Caki2 (cell line): Measurements from ENCODE around the gene GID8. TPM values are rescaled to one million over a fixed set of nuclear protein-coding genes. Genes with fewer than 3 reads are reported as not detected.
"Not testable (repeated sequence)": the region's sequence is repeated elsewhere in the genome, so short reads cannot be mapped to it uniquely, and the experiment has no call there.

Experiments
- DNase-seq: peaks from one replicate; pipeline ENCODE4 v3.0.0-alpha.2; 2015; ENCODE audit warnings: low read depth
- in situ Hi-C: cut with HindIII; loops from 2 replicates; pipeline ENCODE4 v1.10.0; 2016; ENCODE audit warnings: low sequenced_read_pairs, low pct_unique_long_range_greater_than_20kb, mixed read lengths
- total RNA-seq: library from RNA; depleted of rRNA; stranded (reverse); fragments of >200 nt; shearing (Covaris generic); gene quantifications from 2 replicates; pipeline ENCODE4 v1.2.3, GENCODE V29; 2014; ENCODE audit warnings: low replicate concordance

Gene GID8
- total RNA-seq, 1 experiment from 2014 or later = 39.4 TPM

GRCh38 chr20:62951143-62951895 lies 13.4 kb downstream of the GID8 start:
- in situ Hi-C loops = no loop called here
- no peak for DNase-seq

DNA sequence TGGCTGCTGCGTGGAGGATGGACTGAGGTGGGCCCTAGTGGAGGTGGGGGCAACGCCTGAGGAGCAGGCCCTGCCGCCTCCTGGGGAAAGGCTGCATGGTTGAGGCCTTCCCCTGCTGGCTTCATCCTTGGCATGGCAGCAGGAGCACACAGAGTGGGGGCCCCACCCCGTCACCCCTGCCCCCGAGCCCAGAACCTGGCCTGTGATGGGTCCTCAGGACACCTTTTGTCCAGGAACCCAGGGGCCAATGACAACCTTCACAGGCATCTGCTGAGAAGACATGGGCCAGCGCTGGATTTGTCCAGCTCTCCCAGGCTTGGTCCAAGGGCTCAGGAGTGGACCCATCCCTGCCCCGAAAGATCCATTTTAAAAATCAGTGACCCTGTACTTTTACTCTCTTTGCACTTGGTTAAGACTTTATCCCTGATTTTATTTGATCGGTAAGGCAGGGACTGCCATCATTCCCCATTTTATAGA lies 14.0 kb downstream of the GID8 start:
- DNase-seq = no peak
- in situ Hi-C loops = no loop called here

DNA sequence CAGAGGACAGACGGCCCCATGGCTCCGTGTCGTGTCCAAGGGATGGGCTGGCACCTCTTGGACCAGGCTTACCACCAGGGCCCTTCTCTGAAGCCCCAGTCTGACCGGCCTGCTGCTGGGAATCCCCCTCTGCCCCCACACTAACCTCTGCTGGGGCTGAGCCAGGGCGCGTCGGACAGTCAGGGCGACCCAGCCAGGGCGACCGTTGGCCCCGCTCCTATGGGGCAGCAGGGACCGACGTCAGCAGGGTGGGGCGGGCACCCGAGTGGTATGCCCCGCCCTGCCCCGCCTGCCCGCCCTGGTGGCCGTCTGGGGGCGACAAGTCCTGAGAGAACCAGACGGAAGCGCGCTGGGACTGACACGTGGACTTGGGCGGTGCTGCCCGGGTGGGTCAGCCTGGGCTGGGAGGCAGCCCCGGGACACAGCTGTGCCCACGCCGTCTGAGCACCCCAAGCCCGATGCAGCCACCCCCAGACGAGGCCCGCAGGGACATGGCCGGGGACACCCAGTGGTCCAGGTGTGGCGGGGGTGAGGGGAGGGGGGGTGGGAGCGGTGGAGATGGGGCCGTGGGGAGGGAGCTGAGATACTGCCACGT lies 14.5 kb downstream of the GID8 start, which contains the start of gene SLC17A9:
Gene SLC17A9 (plus strand): TSS at position 337 of the 595 bp plus-strand sequence. CDS start 122 bp downstream, at position 459.
- peak; percentile 68 for DNase-seq

DNA sequence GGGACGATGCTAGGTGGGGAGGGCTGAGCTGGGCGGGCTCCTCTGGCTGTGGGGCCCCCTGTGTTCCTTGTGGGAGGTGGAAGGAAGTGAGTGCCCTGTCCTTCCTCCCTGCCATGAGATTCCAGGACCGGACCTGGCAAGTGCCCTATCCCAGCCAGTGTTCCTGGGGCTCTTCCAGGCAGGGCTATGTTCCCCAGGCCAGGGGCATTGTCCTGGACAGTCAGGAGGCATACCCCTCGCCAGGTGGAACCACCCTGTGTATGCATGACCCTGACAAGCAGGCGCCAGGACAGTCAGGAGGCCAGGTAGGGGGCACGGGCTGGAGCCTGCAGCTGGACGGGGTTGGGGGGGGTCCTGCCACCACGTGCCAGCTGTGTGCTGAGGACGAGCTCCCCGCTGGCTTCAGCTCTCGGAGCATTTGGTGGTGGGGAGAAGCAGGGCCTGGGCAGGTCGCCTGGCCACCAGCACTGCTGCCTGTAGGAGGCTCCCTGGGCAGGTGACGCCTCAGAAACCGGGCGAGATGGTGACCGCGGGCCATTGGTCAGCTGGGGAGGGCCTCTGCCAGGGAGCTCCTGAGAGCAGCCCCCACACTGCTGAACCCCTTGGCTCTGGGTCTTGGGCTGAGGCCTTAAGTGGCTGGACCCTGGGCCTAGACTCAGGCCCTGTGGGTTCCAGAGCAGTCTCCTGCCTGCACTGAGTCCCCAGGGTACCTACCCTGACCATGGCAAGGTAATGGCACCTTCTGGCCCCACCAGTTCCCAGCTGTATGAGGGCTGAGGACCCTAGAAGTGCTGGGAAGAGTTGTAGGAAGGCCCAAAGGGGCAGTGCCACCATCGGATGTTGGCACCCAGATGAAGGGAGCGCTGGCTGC lies 15.3 kb downstream of the GID8 start:
- in situ Hi-C loops = no loop called here
- DNase-seq = no peak

More for the DNA sequence above, 14.5 kb downstream of the GID8 start, which contains the start of gene SLC17A9:
- in situ Hi-C loops = no loop called here

- in situ Hi-C loops = no loop called here
- DNase-seq = no peak
Measured at GRCh38 chr20:62953839-62954703, 16.1 kb downstream of the GID8 start.

GRCh38 chr20:62955519-62956386 lies 17.8 kb downstream of the GID8 start:
- in situ Hi-C loops = no loop called here
- no peak for DNase-seq

DNA sequence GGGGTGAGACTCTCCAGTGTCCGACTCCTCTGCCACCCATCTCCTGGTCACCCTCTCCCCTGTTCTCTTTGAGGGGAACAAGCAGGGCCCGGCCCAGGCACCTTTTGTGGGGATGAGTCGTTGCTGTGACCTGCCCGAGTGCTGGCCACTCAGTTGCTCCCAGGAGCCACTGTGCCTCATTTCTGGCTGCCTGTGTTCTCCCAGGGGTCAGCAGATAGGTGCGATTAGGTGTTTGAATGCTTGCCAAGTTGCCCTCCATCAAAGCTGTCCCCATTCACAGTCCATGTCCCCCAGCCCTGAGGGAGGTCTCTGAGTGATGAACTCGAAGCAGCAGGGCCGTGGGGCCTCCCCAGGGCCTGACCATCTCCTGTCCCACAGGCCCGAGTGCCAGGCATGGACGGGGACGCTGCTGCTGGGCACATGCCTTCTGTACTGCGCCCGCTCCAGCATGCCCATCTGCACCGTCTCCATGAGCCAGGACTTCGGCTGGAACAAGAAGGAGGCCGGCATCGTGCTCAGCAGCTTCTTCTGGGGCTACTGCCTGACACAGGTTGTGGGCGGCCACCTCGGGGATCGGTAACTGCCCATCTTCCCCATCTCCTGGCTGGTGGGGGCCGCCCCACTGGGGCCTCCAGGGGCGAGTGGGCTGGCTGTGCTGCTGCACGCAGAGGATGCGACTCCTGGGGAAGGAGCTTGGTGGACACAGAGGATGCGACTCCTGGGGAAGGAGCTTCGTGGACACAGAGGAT lies 18.6 kb downstream of the GID8 start:
- in situ Hi-C loops = no loop called here
- DNase-seq = no peak

DNA sequence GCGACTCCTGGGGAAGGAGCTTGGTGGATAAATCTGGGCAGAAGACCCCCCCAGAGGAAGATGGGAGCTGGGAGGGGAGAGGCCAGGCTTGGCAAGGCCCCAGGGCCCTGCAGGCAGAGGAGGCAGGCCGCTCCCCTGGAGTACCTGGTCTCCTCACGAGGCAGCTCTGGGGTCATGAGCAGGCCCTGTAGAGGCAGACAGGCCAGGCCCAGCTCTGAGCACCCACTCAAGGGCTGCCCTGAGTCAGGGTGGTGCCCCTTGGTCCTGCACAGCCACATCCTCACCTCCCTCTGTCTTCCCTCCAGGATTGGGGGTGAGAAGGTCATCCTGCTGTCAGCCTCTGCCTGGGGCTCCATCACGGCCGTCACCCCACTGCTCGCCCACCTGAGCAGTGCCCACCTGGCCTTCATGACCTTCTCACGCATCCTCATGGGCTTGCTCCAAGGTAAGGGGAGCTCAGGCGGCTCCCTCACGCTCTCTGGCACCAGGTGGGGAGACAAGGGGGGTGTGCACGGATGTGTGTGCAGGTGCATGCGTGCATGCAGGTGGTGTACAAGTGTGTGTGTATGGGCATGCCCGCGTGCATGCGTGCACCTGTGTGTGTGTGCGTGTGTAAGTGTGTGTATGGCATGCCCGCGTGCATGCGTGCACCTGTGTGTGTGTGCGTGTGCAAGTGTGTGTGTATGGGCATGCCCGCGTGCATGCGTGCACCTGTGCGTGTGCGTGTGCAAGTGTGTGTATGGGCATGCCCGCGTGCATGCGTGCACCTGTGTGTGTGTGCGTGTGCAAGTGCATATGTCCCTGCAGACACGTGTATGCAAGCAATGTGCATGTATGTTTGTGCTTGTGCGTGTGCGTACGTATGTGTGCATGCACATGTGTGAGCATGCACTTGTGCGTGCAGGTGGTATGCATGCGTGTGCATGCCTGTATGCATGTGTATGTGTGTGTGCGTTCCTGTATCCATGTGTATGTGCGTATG lies 19.5 kb downstream of the GID8 start:
- in situ Hi-C loops = no loop called here
- DNase-seq = no peak

DNA sequence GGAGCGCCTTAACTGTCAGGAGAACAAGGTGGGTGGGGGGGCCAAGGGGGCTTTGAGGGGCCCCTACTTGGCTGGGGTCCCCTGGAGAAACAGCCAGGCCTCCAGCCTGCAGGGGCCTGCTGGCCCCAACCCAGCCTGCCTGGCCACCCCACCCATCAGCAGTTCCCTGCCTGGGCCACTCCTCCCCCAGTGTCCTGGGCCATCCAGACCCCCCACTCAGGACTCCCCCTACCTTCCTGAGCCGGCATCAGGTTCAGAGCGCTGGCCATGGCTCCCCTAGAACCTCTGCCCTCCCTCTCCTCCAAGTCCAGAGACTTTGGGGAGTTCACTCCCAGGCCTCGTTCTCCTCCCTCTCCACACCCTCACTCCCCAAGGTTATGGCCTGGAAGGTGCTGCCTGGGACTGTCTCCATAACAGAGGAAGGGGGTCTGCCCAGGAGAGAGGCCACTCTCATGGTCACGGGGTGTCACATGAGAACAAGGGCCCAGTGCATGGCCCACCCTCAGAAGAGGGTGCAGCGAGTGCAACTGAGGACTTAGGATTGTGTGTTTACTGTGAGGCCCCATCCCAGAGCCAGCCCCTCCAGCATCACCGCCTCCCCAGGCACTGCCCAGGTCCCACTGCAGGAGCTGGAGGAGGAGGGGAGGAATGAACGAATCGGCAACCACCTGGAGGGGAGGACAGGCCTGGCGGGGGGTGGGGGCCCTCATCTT lies 20.6 kb downstream of the GID8 start:
- in situ Hi-C loops = no loop called here
- no peak for DNase-seq

DNA sequence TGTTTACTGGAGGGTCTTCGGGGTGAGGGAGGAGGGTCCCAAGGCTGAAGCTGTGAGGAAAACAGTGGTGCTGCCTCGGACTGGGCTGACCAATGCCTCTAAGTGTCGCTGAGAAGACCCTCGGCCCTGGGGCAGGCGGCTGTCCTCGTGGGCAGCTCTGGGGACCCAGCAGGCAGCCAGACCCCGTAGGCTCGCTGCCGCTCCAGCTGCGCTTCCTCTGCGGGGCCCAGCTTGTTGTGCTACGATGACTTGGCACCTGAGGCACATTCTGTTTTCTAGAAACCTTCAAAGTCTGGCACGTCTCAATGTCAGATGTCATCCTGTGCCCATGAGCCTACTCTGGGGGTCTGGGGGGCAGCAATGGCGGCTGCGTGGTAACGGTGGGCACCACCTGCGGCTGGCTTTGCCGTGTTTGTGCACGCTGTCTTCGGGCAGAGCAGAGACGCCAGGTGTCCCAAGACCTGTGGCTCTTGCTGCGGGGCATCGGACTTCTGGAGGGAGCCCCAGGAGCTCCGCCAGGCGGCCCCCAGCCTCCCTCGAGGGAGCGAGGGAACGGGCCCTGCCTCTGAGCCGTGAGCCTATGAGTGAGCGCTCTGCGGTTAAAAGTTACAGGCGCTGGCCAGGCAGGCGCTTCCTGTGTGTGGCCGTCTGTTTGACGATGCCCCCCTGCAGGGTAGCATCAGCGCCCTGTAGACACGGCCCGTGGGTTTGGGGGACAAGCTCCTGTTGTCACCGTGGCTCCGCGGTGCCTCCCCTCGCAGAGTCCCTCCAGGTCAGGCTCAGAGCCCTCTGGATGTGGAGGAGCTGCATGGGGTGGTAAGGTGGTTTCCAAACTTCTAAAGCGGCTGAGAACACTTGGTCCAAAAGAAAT lies 21.4 kb downstream of the GID8 start:
- in situ Hi-C loops = no loop called here
- no peak for DNase-seq

DNA sequence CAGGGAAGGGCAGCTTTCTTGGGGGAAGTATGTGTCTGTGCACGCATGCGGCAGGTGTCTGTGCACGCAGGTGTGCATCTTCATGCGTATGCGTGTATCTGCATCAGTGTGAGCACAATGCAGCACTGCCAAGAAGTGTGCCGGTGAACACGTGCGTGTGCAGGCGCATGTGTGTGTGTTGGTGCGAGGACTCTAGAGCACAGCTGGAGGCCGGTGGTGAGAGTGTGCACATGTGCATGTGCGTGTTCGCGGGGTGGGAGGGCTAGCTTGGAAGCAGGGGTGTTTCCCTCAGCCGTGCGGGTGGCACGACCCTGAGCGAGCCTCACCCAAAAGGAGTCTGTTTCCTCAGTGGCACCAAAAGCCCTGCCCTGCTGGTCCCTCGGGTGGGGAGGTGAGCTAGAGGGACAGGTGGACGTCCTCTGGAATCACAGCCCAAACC lies 22.1 kb downstream of the GID8 start:
- in situ Hi-C loops = no loop called here
- DNase-seq = no peak

DNA sequence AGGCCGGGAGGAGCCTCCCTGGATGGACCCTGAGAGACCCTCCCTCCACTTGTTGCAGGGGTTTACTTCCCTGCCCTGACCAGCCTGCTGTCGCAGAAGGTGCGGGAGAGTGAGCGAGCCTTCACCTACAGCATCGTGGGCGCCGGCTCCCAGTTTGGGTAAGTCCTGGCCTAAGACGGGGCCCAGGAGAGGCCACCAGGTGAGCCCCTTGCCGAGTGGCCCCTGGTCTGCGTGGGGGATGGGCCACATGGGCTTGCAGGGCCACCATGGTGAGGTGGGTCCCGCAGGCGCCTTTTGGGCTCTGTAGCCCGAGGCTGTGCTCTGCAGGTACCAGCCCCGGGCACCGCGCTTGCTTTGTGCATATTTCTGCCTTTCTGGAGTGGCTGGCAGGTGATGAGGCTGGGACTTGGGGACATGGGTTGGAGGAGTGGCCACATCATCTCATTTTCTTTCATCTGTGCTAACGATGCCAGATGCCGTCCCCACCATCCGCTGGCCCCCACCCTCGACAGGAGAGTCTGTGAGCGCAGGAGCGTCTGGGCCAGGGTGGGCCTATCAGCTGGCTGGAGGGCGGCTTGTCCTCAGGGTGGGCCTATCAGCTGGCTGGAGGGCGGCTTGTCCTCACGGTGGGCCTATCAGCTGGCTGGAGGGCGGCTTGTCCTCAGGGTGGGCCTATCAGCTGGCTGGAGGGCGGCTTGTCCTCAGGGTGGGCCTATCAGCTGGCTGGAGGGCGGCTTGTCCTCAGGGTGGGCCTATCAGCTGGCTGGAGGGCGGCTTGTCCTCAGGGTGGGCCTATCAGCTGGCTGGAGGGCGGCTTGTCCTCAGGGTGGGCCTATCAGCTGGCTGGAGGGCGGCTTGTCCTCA lies 22.7 kb downstream of the GID8 start:
- in situ Hi-C loops = not testable (repeated sequence)

GRCh38 chr20:62961310-62961783 lies 23.4 kb downstream of the GID8 start:
- in situ Hi-C loops = no loop called here
- no peak for DNase-seq

More for the DNA sequence above, 22.7 kb downstream of the GID8 start:
- not testable (repeated sequence) for DNase-seq
